GM19328 (cell line): Measurements from ENCODE around the gene DUSP14.

Source experiments
- ATAC-seq: cut with Tn5 transposase; IDR thresholded peaks from one replicate; pipeline ENCODE4 v1.9.1; 2021; ENCODE audit warnings: mild to moderate bottlenecking, moderate library complexity; ENCODE audit not compliant: unreplicated experiment

The DUSP14 gene

DNA sequence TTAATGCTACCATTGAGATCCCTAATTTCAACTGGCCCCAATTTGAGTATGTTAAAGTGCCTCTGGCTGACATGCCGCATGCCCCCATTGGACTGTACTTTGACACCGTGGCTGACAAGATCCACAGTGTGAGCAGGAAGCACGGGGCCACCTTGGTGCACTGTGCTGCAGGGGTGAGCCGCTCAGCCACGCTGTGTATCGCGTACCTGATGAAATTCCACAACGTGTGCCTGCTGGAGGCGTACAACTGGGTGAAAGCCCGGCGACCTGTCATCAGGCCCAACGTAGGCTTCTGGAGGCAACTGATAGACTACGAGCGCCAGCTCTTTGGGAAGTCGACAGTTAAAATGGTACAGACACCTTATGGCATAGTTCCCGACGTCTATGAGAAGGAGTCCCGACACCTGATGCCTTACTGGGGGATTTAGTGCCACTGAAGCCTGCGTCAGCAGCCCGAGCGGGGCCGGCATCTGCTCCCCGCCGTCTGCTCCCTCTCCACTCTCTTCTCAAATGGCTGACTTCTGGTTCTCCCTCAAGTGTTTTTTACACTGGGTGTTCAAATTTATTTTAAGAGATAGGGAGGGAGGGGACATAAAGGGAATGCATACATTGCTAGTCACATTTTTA, 22.9 kb downstream of the DUSP14 start:
- no peak for ATAC-seq

DNA sequence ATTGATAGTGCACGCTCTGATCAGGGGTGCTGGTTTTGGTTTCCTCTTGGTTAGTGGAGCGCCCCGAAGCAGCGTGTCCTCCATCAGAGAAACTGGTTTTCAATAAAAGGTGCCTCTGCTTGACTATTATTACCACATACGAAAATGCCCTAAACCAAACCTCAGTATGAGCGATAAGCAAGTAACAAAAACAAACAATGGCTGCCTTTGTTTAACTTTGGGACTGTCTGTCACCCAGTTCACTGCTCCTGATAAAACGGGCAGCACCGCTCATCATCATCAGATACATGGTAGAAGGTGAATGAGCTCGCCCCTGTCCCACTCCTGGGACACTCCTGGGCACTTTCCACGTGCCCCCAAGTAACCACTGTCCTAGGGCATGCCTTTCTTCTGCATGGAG, 24.0 kb downstream of the DUSP14 start:
- ATAC-seq, result no peak

DNA sequence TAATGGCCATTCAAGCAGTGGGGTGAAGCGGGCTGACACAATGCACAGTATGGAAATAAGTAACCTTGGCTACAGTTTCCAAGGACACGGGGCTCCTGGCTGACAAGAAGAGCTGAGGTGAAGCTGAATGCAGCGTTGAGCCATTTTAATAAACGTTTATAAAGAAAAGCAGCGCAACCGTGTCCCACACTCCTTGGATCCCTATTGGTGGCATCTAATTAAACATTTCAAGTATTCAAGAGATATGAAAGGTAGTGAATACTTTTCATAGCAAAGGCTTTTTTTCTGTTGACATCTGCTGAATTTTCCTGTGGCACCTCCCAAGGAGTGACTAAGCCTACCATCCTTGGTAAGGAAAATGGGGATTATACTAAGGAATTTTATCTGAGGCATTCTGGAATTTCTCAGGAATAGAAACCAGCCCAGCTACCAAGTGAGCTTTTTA, 26.5 kb downstream of the DUSP14 start:
- ATAC-seq, result no peak

DNA sequence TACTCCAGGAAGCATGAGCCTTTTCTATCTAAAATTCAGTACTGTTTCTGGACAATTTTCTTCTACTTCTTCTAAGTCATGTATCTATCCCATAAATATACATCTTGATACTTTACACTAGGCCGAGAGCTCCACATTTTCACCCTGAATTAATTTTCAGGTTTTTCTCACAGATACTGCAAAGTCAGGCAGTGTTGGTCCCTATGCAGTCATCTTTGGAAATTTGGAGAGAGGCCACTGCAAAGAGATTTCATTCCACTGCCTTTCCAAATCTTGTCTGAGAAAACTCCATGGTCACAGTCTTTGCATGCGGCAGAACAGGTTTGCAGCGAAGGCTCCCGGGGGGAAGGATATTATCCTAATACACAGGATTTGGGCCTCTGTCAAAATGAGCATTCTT, 28.2 kb downstream of the DUSP14 start:
- ATAC-seq, result no peak

DNA sequence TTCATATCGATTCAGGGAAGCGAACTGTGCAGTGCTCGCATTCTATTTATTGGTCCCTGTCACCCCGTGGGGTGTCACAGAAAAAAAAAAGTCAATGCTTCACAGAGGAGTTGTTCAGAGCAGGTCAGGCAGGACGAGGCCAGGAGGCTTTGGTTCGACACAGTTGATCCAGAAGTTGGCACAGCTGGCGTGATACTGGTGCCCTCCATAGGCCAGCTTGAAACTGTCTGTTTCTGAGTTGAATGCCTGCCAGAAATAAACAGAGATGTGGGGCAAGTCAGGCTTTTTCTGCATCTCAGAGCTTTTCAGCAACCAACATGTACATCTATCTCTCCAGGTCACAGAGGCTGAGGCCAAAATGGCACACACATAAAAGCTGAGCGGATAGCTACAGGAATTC, 29.1 kb downstream of the DUSP14 start:
- ATAC-seq, result no peak

DNA sequence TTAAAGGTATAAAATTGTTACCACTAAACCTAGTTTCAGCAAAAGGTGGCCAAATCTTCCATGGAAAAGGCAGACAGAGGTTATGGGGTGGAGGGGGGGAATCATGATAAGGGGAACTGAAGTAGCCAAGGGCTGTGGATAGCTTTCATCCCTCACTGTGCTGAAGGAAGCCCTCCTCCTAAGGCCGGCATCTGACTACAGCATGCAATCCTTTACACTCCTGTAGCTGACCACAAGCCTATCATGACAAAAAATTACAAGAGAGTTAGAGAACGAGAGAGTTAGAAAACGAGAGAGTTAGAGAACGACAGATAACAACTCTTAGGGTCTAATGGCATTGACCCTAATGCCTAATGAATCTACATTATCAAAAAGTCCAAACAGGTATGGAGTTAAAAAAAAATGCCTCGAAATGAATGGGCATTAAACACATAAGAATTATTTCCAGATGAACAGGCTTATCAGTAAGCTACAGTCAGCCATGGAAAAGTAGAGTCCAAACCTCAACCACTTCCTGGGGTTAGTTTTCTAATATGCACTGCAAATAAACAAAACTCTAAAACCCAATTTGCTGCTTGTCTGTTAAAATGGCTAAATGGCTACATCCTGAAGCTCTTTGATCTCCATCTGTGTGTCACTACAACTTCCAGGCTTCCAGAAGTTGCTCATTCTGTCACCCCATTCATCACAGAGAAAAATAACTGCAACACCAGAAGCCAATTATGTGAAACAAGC, 29.7 kb downstream of the DUSP14 start:
- ATAC-seq, result no peak

DNA sequence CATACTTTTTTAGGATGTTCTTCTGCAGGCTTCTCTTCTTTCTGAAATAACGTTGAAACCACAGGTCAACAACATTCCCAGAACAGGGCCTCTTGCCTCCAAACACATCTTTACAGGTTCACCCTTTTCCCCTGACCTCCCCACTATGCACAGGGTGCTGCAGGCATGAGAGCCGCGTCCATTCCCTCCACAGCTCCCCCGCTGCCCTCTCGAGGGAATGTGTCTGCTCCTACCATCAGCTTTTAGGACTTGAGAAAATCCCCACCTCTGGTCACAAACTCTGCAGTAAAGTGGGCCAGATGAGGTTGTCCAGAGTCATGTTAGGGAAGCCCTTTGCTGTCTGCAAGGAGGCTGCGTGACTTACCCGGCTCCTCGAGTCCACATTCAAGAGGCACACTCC, 30.5 kb downstream of the DUSP14 start:
- no peak for ATAC-seq

DNA sequence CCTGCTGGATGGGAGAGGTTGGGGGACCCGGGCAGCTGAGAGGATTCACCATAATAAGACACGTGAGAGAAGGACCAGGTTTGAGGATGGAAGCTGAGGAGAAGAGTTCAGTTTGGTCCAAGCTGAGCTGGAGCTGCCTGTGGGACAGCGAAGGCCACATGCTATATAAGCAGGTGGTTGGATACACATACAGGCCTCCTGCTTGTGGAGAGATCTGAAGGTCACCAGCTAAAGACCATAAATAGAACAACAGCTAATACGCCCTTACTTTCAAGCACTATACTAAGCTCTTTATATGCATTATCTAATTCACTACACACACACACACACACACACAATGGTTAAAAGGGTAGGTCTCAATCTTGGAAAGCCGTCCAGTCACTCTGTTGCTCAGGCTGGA, 32.1 kb downstream of the DUSP14 start:
- no peak for ATAC-seq

DNA sequence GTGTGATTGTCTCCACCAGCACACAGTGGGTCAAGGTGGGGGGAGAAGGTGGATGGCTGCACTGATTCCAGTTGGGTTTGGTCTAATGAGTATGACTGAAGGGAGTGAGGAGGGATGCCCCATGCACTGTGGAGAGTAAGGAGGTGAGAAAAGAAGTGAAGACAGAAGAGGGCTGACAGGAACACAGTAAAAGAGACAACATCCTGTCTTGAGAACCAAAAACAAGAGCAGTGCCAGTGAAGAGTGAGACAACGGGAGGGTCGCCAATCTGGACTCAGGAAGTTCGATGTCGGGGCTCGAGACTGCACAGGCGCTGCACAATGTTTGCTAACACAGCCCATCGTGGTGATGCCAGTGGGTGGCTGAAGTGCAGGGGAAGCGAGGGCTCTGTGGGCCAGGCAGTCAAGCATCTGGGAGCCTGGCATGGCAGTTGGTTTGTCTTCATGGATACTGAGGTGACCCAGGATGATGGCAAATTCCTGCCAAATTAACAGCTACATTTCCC, 34.1 kb downstream of the DUSP14 start:
- ATAC-seq, result no peak

DNA sequence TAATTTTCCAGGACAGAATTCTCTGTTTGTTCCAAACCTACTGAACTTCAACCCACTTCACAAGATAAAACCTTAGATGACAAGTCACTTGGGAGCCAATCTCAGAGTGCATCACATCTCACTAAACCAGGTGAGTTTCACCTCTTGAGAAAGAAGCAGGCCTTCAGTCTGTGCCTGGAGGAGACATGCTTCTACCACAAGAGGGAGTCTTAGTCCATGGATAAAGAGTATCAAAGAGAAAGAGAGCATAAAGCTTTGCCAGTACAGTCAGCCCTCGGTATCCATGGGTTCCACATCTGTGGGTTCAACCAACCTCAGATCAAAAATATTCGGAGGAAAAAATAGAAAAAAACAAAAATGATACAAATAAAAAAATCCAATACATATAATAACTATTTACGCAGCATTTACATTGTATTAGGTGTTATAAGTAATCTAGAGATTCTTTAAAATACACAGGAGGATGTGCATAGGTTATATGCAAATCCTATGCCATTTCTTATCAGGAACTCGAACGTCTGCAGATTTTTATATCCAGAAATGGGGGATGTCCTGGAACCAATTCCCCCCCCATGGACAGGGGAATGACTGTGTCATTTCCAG, 37.7 kb downstream of the DUSP14 start:
- no peak for ATAC-seq

DNA sequence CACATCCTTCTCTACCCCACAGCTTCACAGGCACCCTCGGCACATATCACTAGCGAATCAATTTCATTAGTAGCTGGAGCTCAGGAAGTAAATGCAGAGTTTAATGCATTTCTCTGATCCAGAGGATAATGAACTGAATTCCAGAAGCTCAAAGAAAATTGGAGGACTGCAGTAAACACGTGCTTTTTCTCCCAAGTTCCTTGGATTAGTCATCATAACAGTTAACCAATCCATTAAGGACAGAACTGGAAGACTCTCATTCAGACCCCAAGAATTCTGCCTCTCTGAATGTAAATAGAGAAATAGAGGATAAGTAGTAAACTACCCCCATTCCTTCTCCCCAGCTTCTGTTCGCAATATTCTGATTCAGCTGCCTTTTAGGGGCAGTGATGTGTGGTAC, 40.7 kb downstream of the DUSP14 start:
- ATAC-seq, result no peak

DNA sequence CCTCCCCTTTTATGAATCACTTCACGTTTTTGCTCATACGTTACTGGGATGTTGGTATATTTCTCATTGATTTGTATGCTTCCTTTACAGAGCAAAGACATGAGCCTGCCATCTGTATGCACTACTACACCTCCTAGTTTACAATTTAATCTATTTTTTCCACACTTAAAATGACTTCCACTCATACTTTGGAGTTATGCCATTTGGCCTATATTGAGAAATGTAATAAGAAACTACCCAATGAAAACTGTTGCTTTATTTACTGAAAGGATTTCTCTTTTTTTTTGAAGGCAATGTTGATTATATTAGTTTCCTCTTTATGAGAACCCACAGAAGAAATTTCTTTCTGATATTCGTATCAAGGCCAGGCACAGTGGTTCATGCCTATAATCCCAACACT, 43.1 kb downstream of the DUSP14 start:
- ATAC-seq, result no peak

DNA sequence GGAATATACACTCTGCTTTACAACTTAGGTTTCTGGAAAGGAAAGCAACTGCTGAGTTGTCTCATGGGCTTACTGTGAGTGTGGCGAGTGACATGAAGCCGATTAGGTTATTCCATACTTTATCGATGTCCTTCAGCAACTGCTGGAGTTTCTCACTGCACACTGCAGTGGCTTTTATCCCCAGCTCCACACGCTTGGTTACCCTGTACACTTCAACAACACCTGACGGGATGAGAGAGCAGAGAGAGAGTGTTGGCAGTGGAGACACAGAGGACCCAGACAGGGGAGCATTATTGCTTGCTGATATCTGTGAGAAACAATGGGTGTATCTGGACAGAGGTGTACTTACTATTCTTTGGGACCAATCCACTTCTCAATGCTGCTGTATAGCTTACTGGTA, 46.2 kb downstream of the DUSP14 start:
- no peak for ATAC-seq

DNA sequence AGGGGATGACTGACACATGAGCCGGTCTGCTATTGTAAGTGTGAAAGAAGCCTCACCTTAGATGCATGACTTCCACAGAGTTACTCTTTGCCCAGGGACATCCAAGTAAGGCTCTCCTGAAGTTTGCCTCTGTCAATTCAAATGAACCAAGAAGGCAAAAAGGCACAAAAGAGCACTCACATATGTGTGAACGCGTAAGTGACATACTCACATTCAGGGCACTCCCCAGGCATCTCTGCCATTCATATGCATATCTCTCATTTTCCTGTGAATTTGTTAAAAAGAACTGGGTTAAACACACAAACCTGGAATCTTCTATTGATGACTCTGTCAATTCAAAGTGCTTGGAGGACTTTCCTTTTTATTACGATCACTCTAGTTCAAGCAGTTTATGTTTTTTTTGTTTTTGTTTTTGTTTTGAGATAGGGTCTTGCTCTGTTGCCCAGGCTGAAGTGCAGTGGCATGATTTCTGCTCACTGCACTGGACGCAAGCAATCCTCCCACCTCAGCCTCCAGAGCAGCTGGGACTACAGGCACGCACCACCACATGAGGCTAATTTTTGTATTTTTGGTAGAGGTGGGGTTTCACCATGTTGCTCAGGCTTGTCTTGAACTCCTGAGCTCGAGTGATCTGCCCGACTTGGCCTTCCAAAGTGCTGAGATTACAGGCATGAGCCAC, 49.4 kb downstream of the DUSP14 start:
- ATAC-seq, result no peak

DNA sequence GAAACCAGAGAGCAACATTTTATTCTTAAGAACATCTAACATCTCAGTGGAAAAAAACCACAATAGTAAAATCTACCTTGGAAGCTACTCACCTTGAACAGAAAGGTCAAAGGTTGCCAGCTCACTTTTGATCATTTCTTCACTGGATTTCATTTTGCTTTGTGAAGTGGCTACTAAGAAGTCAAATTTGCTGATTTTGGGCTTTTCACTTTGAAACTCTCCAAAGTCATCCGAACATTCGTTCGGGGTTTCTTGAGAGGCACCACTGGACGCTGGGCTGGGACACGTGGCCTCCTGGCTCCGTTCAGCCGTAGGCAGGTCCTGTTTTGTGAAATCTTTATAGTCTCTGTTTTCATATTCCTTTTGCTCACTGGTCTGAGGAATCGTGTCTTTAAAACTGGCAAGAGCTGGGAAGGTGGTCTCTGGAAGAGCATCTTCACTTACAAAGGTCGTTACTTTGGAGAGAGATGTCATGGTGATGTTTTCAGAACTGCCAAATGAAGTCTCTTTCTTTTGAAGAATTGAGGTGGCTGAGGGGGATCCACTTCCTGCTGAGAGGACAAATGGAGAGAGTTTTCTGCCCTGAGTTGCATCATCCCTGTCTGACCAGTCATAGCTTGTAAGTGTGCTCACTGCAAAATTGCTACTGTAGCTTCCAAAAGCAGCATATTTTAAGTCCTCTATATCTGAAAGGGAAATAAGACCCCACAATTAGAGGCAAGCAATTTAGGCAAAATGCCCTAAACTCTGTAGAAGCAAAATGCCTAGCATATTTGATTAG, 52.4 kb downstream of the DUSP14 start:
- ATAC-seq, result no peak

DNA sequence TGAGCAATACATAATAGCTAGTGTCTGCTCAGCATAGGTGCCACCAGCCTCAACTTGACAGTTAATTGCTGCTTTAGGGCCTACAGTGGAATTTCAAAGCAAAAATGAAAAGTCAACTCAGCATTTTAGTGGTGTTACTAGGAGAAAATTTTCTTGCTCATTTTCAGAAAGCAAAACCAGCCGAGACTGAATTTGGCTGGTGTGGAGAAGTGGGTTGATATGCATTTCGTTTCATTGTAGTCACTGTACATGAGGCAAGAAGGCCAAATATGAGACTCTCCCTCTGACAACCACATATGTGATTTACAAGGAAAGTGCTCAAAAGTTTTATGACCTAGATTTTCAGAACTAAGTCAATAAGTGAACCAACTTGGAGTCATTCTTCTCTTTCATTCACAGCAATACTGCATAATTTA, 54.0 kb downstream of the DUSP14 start:
- no peak for ATAC-seq

DNA sequence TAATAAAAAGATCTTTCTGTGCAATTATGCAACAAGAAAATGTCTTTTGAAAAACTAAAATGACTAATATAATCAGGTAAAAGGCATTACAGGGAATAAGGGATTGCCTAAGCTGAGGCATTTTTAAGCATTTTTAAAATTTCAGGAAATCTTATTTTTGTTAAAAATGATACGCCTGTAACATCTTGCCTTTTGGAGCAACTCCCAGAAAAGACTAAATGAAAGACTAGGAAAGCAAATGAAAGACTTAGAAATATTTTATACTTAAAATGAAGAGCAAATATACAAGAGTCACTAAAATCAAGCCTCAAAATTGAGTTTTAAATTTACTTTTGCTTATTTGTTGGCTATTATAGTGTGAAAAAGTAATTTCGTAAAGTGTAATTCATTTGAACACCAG, 55.8 kb downstream of the DUSP14 start:
- ATAC-seq, result no peak

DNA sequence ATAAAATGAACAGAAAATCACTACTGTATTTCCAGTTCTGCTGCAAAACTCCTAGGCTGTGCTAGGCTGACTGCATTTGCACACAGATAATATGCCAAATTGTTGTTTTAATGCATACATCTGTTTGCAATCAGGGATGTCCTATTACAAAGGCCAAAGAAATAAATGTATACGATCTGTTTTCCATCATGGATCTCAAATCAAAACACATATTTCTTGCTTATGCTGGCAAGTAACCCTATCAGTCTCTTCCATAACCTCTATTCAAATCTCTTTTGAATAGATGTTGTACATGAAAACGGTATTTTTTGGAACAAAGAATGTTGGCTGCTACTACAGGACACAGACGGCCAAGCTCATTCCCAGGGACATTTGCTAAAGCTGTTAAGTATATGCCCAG, 56.6 kb downstream of the DUSP14 start:
- no peak for ATAC-seq

DNA sequence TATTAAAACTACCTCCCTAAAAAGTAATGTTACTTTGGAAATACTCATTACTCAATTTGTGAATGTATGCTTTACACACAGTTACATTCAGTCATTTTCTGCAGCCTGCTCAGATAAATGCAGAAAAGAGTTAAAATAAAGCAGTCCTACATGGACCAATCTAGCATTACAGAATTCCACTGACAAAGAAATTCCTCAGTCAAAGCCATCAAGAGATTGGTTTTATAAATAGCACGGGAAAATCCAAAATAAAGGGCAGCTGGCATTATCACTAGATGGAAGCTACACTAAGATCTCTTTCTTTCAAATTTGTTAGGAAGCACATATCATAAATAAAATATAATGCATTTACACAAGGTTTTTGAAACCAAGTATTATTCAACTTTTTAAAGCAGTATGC, 58.3 kb downstream of the DUSP14 start:
- ATAC-seq, result no peak

DNA sequence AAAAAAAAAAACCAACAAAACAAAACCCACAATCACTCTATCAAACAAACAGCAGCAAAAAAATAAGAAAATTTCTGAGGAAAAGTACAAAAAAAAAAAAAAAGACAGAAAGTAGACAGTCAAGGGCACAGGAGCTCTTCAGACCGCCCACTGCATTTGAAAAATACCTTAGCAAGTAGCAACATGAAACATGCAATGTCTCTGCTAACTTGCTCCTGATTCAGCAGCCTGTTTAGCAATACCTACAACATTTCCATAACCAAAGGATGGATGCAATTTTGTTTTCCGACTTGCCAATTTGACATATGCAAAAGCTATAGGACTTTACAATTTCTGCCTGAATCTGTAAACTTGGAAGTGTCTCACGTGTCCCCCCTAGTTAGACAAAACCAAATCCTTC, 62.1 kb downstream of the DUSP14 start:
- ATAC-seq, result no peak

DNA sequence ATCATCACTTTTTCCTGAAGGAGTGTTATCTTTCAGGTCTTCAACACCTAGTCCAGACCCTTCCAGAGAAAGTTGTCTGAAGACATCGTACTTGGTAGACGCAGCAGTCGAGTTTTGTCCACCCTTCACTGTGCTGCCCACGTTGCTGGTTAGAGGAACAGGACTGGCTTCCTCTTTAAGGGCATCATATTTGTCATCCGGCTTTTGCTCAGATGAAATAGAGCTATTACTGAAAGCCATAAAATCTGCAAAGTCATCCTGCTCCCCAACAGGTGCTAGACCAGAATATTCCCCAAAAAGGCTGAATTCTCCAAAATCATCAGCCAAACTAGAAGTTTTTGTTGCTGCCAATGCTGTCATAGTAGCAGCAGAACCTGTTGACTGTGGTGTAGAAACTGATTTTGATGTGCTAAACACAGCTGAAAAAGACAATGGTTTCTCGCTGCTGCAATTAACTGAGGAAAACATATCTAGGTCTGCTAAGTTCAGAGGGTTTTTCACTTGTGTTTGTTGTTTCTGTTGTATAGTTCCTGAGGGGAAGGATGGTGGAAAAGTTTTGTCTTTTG, 63.8 kb downstream of the DUSP14 start:
- no peak for ATAC-seq
